ENCODE data around the gene ALDH1B1. TPM values are rescaled to one million over a fixed set of nuclear protein-coding genes. Genes with fewer than 3 reads are reported as not detected.

The ALDH1B1 gene
- total RNA-seq, 1 experiment from 2014 or later, result 79.0 TPM

DNA sequence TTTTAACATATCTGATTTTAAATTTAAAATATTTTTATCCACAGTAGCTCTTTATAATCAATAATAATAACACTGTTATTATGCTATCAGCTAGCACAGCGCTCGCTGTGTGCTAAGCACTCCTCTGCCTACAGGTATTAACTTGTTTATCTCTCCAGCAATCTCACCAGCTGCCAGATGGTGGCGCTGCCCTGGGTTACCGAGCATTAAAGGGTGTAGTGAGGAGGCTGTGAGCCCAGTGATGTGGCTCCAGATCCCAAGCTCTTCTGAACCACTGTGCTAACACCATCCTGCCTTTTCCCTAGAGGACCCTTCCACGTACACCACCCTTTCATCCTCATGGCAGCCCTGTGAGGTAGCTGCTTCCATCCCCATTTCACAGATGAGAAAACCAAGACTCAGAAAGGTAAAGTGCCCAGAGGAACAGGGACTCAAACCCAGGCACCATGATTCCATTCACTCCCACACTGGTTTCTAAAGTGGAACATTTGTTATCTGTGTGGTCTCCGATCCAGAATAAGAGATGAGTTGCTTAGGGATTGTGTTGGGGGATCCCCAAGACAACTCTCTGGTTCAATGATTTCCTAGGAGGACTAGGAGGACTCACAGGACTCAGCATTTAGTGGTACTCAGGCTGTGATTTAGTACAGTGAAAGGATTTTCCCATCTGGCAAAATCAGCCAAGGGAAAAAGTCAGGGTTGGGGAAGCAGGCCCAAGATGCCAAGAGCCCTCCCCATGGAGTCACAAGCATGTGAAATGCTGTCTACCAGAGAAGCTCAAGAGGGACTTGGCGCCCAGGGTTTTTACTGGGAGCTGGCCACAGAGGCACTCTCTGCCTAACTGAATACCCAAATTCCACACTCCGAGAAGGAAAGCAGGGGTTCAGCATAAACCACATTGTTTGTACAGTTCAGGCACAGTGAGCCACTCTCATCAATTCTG is 24.8 kb downstream of the ALDH1B1 start:
- Histone ChIP-seq H3K9me3 (no peaks in the 10 kb centered on the region), H3K4me3 (no peak overlapping the region), H3K36me3 (no peaks in the 10 kb centered on the region), H3K27me3 (no peaks in the 10 kb centered on the region; the same call in 1 of the 2 replicates)
- DNase-seq, result peak; percentile 26

GRCh38 chr9:38418366-38418765 is 25.9 kb downstream of the ALDH1B1 start:
- DNase-seq, result no peak
- Histone ChIP-seq H3K4me3 (no peak overlapping the region), H3K36me3 (no peaks in the 10 kb centered on the region), H3K27me3 (no peaks in the 10 kb centered on the region; the same call in 1 of the 2 replicates), H3K9me3 (no peaks in the 10 kb centered on the region)

DNA sequence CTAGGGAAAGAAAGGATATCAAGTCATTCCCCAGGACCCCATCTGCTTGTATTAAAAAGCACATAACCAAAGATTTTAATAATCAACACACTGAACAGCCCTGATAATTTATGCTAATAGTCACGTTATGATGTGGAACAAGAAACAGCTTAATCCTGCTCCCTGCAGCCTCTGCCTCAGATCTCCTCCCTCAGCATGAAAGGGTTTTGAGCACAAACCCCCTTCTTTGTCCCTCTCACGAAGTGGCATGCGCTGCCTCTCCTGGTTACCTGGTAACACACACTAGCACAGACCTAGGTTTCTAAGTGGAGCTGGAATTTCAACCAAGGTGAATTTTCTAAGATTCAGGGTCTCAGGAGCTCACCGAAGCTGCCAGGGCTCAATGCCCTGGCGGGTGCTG is 26.7 kb downstream of the ALDH1B1 start:
- Histone ChIP-seq H3K4me3 (no peak overlapping the region), H3K9me3 (no peaks in the 10 kb centered on the region), H3K27me3 (peaks cover 3% of the 10 kb centered on the region; the same call in 1 of the 2 replicates), H3K36me3 (no peaks in the 10 kb centered on the region)
- no peak for DNase-seq

DNA sequence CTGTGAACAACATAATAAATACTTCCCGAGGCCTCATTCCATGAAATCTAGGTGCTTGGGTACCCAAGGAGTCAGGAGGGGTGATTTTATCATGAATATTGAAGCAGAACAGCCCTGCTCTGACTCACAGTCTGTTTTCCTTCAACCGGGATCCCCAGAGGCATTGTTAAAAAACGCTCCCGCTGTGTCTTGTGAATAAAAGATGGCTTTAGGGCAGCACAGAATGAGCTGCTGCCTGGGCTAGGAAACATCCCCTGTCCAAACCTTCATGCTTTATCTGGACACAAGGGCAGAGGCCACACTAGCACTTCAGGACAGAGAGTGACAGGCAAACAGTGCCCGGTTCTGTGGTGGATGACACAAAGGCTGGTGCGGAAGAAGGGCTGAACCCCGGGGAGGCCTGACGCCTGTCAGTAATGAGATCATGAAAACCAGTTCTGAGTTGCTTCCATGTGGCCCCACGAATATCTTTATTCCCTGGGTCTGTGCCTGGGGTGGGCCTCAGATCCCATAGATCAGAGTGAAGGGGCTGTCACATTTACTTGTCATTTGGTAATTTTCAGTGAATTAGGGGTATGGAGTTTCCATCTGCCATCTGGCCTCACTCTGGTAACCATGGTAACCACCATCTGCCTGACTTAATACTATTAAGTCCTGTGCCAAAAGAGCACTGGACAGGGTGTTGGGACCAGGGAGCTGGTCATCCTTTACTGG is 29.2 kb downstream of the ALDH1B1 start:
- no peak for DNase-seq
- H3K27me3 ChIP-seq, result peaks cover 19% of the 10 kb centered on the region
- H3K36me3 ChIP-seq, result no peaks in the 10 kb centered on the region
- no peaks in the 10 kb centered on the region for H3K9me3 ChIP-seq
- no peak overlapping the region for H3K4me3 ChIP-seq

- no peak for DNase-seq
- H3K4me3 ChIP-seq, result no peak overlapping the region
- no peaks in the 10 kb centered on the region for H3K36me3 ChIP-seq
- no peaks in the 10 kb centered on the region for H3K9me3 ChIP-seq
- peaks cover 25% of the 10 kb centered on the region for H3K27me3 ChIP-seq
Observed at GRCh38 chr9:38422555-38423260, 30.2 kb downstream of the ALDH1B1 start.

- H3K4me3 ChIP-seq, result no peak overlapping the region; the same call in 1 of the 2 replicates
- peaks cover 25% of the 10 kb centered on the region for H3K27me3 ChIP-seq
Observed at GRCh38 chr9:38423273-38423972, 30.9 kb downstream of the ALDH1B1 start.

GRCh38 chr9:38423973-38424843 is 31.7 kb downstream of the ALDH1B1 start, which contains the start of gene IGFBPL1:
TSS of gene IGFBPL1 (minus strand) at chr9:38424454. CDS start at chr9:38424424, 30 bp downstream.
- DNase-seq, result peak; percentile 57
- H3K4me3 ChIP-seq, result peak within 1 kb of the TSS; percentile 36
- H3K27me3 ChIP-seq, result peaks cover 25% of the 10 kb centered on the region
- H3K36me3 ChIP-seq, result no peaks in the 10 kb centered on the region
- no peaks in the 10 kb centered on the region for H3K9me3 ChIP-seq

More at GRCh38 chr9:38423273-38423972, 30.9 kb downstream of the ALDH1B1 start:
- no peak for DNase-seq
- Histone ChIP-seq H3K9me3 (no peaks in the 10 kb centered on the region), H3K36me3 (no peaks in the 10 kb centered on the region)

GRCh38 chr9:38424918-38425317 is 32.4 kb downstream of the ALDH1B1 start:
- Histone ChIP-seq H3K9me3 (peaks cover 1% of the 10 kb centered on the region; the same call in 1 of the 2 replicates), H3K27me3 (peaks cover 25% of the 10 kb centered on the region), H3K36me3 (no peaks in the 10 kb centered on the region), H3K4me3 (no peak overlapping the region)
- no peak for DNase-seq

DNA sequence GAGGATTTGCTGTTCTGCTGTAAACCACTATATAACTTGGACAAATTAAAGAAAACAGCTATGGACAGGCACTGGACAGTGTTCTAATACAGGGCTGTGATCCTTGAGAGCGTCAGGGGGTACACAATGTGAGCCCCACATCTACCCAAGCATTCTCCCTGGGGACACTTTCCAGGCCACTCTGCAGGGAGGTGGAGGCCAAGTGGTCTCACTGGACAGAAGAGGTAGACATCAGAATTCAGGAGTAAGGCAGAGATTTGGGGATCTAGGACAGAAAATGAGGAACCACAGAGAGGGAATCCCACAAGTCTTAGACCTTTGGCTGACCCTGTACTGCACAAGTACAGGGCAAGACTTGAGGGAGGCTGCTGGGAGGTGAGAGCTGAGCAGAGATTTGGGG is 35.6 kb downstream of the ALDH1B1 start:
- Histone ChIP-seq H3K27me3 (peaks cover 25% of the 10 kb centered on the region), H3K36me3 (no peaks in the 10 kb centered on the region), H3K9me3 (peaks cover 2% of the 10 kb centered on the region; the same call in 1 of the 2 replicates), H3K4me3 (no peak overlapping the region)
- no peak for DNase-seq

DNA sequence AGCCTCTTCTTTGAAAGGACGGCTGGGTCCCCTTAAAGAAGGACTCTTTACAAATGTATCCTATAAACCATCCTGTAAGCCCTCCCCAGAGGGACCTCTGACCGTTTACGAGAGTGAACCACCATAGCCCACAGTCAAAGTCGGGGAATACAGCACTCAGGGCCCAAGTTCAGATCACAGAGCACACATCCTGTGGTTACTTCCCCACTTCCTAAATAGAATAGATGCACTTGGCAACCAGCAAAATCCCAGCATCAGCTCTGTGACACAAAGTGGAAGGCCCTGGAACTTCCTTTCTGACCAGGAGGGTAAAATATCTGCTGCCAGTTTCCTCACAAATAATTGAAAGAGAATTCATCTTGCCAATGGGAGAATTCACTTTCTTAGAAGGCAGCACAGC is 38.6 kb downstream of the ALDH1B1 start:
- Histone ChIP-seq H3K36me3 (no peaks in the 10 kb centered on the region), H3K9me3 (peaks cover 2% of the 10 kb centered on the region; the same call in 1 of the 2 replicates), H3K4me3 (no peak overlapping the region), H3K27me3 (peaks cover 7% of the 10 kb centered on the region)
- DNase-seq, result no peak

DNA sequence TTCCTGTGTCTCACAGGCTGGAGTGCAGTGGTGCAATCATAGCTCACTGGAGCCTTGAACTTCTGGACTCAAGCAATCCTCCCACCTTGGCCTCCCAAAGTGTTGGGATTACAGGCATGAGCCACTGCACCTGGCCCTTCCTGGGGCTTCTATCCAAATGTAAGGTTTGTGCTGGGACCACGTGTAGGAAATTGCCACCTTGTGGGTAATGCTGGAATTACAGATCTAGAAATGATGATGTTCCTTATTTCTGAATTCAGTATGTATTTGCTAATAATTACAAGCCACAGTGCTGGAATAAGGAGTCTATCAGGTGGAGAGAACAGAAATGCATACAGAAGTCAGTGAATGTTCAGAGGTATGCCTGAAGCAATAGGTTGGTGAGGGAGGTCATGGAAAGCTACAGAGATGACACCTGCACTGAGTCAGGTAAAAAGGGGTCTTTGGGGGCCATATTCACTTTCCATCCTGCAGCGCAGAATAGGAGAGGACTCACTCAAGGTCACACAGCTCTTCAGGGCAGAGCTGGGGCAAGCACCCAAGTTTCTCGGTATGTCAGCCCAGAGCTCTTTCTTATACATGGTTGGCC is 40.5 kb downstream of the ALDH1B1 start:
- Histone ChIP-seq H3K9me3 (peaks cover 2% of the 10 kb centered on the region; the same call in 1 of the 2 replicates), H3K4me3 (no peak overlapping the region), H3K27me3 (no peaks in the 10 kb centered on the region), H3K36me3 (no peaks in the 10 kb centered on the region)
- no peak for DNase-seq

DNA sequence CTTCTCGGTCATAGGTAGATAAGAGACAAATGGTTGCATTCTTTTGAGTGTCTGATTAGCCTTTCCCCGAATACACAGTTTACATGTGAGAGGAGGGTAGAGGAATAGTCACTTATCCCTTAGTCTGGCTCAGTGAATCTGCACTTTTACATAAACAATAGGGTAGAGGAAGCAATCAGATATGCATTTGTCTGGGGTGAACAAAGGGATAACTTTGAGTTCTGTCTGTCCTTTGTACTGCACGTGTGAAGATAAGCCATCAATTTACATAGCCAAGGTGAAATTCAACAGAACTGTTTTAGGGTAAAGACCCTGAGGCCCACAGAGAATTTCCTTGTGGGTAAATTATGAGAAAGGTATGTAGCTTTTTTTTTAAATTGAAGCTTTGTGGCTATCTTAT is 41.9 kb downstream of the ALDH1B1 start:
- no peak for DNase-seq
- no peak overlapping the region for H3K4me3 ChIP-seq
- H3K36me3 ChIP-seq, result no peaks in the 10 kb centered on the region
- no peaks in the 10 kb centered on the region for H3K27me3 ChIP-seq
- peaks cover 2% of the 10 kb centered on the region; the same call in 1 of the 2 replicates for H3K9me3 ChIP-seq

DNA sequence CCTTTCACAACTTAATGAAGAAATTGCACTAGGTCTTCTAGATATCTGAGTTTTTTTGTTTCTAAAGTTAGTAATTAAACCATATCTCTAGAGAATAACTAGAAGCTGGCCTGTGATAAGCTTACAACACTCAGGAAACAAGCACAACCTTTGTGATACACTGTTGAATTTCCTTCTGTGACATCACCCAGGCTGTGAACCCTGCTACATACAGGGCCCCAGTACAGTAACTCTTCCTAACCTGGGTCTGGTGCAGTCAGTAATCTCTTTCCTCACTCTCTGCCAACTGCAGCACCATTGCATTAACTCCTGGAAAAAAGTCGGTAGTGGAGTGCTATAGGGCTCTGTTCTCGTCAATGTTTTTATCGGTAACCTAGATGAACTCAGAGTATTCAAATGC is 42.4 kb downstream of the ALDH1B1 start:
- Histone ChIP-seq H3K36me3 (no peaks in the 10 kb centered on the region), H3K27me3 (no peaks in the 10 kb centered on the region), H3K4me3 (no peak overlapping the region), H3K9me3 (peaks cover 2% of the 10 kb centered on the region; the same call in 1 of the 2 replicates)
- DNase-seq, result no peak

DNA sequence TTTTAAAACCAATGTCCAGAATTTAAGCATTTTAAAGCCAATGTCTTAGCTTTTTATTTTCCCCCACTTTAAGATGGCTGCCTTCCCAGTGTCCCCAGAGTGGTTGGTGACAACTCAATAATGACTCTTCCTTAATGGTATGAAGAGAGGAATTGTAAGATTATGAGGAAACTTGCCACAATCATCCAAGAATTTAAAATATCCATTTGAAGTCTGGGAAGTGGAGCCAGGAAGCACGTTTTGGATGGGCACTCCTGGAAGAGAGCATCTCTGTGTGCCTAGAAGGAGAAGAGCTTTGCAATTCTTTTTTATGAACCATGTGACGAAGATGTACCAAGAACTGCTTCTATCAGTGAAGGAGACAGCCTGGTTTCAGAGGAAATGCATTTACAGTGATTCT is 43.0 kb downstream of the ALDH1B1 start:
- H3K9me3 ChIP-seq, result no peaks in the 10 kb centered on the region
- DNase-seq, result no peak

DNA sequence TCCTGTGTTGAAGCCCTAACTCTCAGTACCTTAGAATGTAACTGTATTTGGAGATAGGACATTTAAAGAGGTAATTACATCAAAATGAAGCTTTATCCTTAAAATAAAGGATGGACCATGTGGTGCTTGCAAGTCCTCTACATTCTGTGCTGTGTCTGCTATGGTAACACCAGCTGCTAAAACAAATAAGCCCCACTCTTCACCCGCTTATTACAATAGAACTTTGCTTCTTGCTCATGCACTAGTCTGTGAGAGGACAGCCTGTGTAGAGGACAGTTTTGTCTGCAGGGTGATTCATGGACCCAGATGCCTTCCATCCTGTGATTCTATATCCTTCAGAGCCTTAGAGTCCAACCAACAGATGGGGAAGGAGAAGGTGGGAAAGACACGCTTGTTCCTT is 44.2 kb downstream of the ALDH1B1 start:
- DNase-seq, result no peak
- H3K4me3 ChIP-seq, result no peak overlapping the region
- H3K36me3 ChIP-seq, result no peaks in the 10 kb centered on the region
- no peaks in the 10 kb centered on the region for H3K9me3 ChIP-seq
- no peaks in the 10 kb centered on the region for H3K27me3 ChIP-seq

More for the DNA sequence above, 43.0 kb downstream of the ALDH1B1 start:
- H3K36me3 ChIP-seq, result no peaks in the 10 kb centered on the region
- no peak overlapping the region for H3K4me3 ChIP-seq
- no peaks in the 10 kb centered on the region for H3K27me3 ChIP-seq

Data from MG63 (cell line).